Transverse colon (tissue), 4 donors: ENCODE data around the gene CCDC197.

Source experiments
- POLR2A ChIP-seq: fragments of 450-650 bp; IDR thresholded peaks from one replicate; pipeline ENCODE4 v1.6.1; 2016; ENCODE audit warnings: antibody characterized with exemption, mild to moderate bottlenecking, moderate library complexity
- POLR2AphosphoS5 ChIP-seq, 3 donors: sonication (generic); formaldehyde crosslinking; IDR thresholded peaks; one replicate each; pipeline ENCODE4 v1.6.1; 2016; ENCODE audit warnings: antibody characterized with exemption in 3 of 3
- TF ChIP-seq, protein P1 (sequence below), 5 experiments: fragments of 200-600 bp in 3 of 5; fragments of 450-650 bp in 2 of 5; sonication (generic) in 3 of 5; IDR thresholded peaks; 1 replicate in 2 of 5; 2 replicates in 3 of 5; pipeline ENCODE4 v1.5.1; 2016 to 2017; ENCODE audit warnings: antibody characterized with exemption in 5 of 5, inconsistent platforms in 3 of 5, mild to moderate bottlenecking in 2 of 5, moderate library complexity in 1 of 5

DNA sequence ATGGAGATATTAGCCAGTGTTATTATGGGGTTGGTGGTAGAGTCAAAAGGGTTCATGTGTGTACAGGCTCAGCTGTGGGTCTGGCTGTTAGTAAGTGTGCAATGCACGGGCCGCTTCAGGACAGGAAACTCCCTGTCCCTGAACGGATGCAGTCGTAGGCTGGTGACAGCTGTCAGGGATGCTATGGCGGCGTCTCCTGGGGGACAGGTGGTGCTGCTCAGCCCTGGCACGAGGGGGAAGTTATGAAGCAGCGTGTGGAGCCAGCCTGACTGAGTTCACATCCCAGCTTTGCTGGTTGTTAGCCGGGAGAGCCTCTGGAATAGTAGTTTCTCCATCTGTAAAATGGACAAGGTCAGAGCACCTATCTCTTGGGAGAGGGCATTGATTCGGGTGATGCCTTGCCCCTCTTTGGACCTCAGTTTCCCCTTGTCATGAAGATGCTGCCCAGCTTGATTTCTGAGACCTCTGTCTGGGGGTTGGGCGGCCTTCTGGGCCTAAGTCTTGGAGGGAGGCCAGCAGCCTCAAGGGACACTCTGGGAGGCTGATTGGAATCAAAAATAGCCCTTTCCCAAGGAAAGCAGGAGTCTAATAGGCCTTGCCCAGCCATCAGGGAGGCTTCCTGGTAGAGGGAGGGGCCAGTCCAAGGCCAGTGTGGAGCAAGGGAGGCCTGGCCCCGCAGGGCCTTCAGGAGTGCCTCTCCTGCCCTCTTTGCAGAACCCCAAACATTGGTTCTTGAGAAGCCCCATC is 27.8 kb upstream of the CCDC197 start:
- TF ChIP-seq, protein P1, sequence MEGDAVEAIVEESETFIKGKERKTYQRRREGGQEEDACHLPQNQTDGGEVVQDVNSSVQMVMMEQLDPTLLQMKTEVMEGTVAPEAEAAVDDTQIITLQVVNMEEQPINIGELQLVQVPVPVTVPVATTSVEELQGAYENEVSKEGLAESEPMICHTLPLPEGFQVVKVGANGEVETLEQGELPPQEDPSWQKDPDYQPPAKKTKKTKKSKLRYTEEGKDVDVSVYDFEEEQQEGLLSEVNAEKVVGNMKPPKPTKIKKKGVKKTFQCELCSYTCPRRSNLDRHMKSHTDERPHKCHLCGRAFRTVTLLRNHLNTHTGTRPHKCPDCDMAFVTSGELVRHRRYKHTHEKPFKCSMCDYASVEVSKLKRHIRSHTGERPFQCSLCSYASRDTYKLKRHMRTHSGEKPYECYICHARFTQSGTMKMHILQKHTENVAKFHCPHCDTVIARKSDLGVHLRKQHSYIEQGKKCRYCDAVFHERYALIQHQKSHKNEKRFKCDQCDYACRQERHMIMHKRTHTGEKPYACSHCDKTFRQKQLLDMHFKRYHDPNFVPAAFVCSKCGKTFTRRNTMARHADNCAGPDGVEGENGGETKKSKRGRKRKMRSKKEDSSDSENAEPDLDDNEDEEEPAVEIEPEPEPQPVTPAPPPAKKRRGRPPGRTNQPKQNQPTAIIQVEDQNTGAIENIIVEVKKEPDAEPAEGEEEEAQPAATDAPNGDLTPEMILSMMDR (IDR thresholded peaks at IDR 0.05): no peak
- TF ChIP-seq POLR2A: no peak
- no peak for TF ChIP-seq POLR2AphosphoS5 (IDR thresholded peaks at IDR 0.05)
